ENCODE measurements around the gene PPP1R15B.

GRCh38 chr1:204435872-204436271 is 24.3 kb upstream of the PPP1R15B start:
- TF ChIP-seq CTCF (IDR thresholded peaks at IDR 0.05) (no peak), POLR2A (IDR thresholded peaks at IDR 0.05) (no peak)

All from testis (tissue), 2 donors.